H1 (cell line): ENCODE data around the gene KRTAP10-5. TPM values are rescaled to one million over a fixed set of nuclear protein-coding genes. Genes with fewer than 3 reads are reported as not detected.

ENCODE experiments used
- CTCF ChIA-PET: fragments of 300-600 bp; sonication (Branson Sonifier 250); formaldehyde crosslinking; loops from one replicate; lab custom pipeline; 2021; ENCODE audit not compliant: partially characterized antibody; lab: Charles Lee
- POLR2A ChIA-PET: fragments of 300-600 bp; sonication (Branson Sonifier 250); formaldehyde crosslinking; loops from one replicate; lab custom pipeline; 2021; ENCODE audit warnings: inconsistent platforms; ENCODE audit not compliant: partially characterized antibody; lab: Charles Lee
- DNase-seq, 2 experiments: peaks; one replicate each; pipeline versions ENCODE4 v3.0.0 to v3.0.0-alpha.2; 2010 to 2022; ENCODE audit warnings: low spot score in 2 of 2, low read depth in 1 of 2, mixed read lengths in 1 of 2
- FAIRE-seq: peaks from 2 replicates; lab custom pipeline; 2011; peaks lifted over from hg19 to GRCh38; lab: Jason Lieb, UNC
- H2AFZ ChIP-seq: 2 replicates; pipeline ENCODE4 v1.8.1; 2012; ENCODE audit warnings: low read length, inconsistent platforms
- H2AK5ac ChIP-seq: 2 replicates; pipeline ENCODE4 v1.6.1; 2013; ENCODE audit warnings: low read depth, low read length
- H2BK120ac ChIP-seq: replicated peaks from 2 replicates; pipeline ENCODE3; 2013; ENCODE audit warnings: low read depth, low read length, inconsistent platforms
- H2BK12ac ChIP-seq: 2 replicates; pipeline ENCODE4 v1.6.1; 2013; ENCODE audit warnings: low read depth, low read length
- H2BK15ac ChIP-seq: 2 replicates; pipeline ENCODE4 v1.6.1; 2013; ENCODE audit warnings: low read length
- H2BK20ac ChIP-seq: 2 replicates; pipeline ENCODE4 v1.6.1; 2013; ENCODE audit warnings: low read length
- H2BK5ac ChIP-seq: 2 replicates; pipeline ENCODE4 v1.6.1; 2013; ENCODE audit warnings: low read depth, low read length
- H3K14ac ChIP-seq: 2 replicates; pipeline ENCODE4 v1.6.1; 2013; ENCODE audit warnings: inconsistent platforms; ENCODE audit not compliant: insufficient read length
- H3K18ac ChIP-seq: 2 replicates; pipeline ENCODE4 v1.6.1; 2013; ENCODE audit warnings: low read length; ENCODE audit errors: extremely low read depth
- H3K23ac ChIP-seq: 2 replicates; pipeline ENCODE4 v1.6.1; 2013; ENCODE audit warnings: inconsistent platforms; ENCODE audit not compliant: insufficient read length
- H3K23me2 ChIP-seq: 2 replicates; pipeline ENCODE4 v1.6.1; 2013; ENCODE audit warnings: low read depth, low read length
- H3K27ac ChIP-seq: 2 replicates; pipeline ENCODE4 v1.6.1; 2011; ENCODE audit warnings: low read depth, low read length, inconsistent platforms
- H3K27me3 ChIP-seq, 4 experiments: replicated peaks in 1 of 4; 1 replicate in 1 of 4; 2 replicates in 3 of 4; pipeline versions ENCODE4 v1.6.1 to v1.8.1; 2011 to 2013; ENCODE audit warnings: low read length in 3 of 4, mild to moderate bottlenecking in 3 of 4, inconsistent platforms in 2 of 4, mixed read lengths in 2 of 4, moderate library complexity in 1 of 4; ENCODE audit not compliant: control insufficient read depth in 3 of 4, insufficient read depth in 3 of 4; ENCODE audit errors: extremely low read depth in 1 of 4
- H3K36me3 ChIP-seq, 4 experiments: 2 replicates each; pipeline versions ENCODE4 v1.6.1 to v1.8.1; 2011 to 2013; ENCODE audit warnings: mild to moderate bottlenecking in 4 of 4, low read length in 3 of 4, moderate library complexity in 2 of 4, control low read depth in 1 of 4, inconsistent platforms in 1 of 4; ENCODE audit not compliant: insufficient read depth in 4 of 4, control insufficient read depth in 2 of 4
- H3K4ac ChIP-seq: replicated peaks from 2 replicates; pipeline ENCODE3; 2013; ENCODE audit warnings: low read length, low read depth, mixed read lengths, inconsistent platforms; ENCODE audit not compliant: insufficient read length
- H3K4me1 ChIP-seq, 4 experiments: replicated peaks in 1 of 4; 1 replicate in 1 of 4; 2 replicates in 3 of 4; pipeline versions ENCODE4 v1.6.1 to v1.8.1; 2011 to 2013; ENCODE audit warnings: low read length in 3 of 4, inconsistent platforms in 2 of 4, mixed read lengths in 1 of 4; ENCODE audit not compliant: insufficient read depth in 4 of 4, control insufficient read depth in 3 of 4
- H3K4me2 ChIP-seq, 2 experiments: 2 replicates each; pipeline versions ENCODE4 v1.6.1 to v1.8.1; 2011 to 2013; ENCODE audit warnings: low read depth in 2 of 2, low read length in 2 of 2, control low read depth in 1 of 2, inconsistent platforms in 1 of 2, mild to moderate bottlenecking in 1 of 2; ENCODE audit not compliant: insufficient read depth in 1 of 2
- H3K4me3 ChIP-seq, 4 experiments: fragments of 200-600, 300-600 bp in 1 of 4; sonication (generic), shearing (Covaris generic), sonication (Bioruptor Twin) in 1 of 4; 2 replicates each; pipeline versions ENCODE4 v1.5.1 to v1.8.1; 2011 to 2016; ENCODE audit warnings: low read length in 4 of 4, low read depth in 3 of 4, control low read depth in 2 of 4, inconsistent platforms in 2 of 4, mild to moderate bottlenecking in 2 of 4, mixed read lengths in 1 of 4, moderate library complexity in 1 of 4; ENCODE audit not compliant: insufficient read depth in 2 of 4; ENCODE audit errors: extremely low read depth in 1 of 4
- H3K56ac ChIP-seq: replicated peaks from 2 replicates; pipeline ENCODE3; 2013; ENCODE audit warnings: low read depth, mild to moderate bottlenecking, mixed read lengths, low read length, inconsistent platforms; ENCODE audit not compliant: insufficient read length
- H3K79me1 ChIP-seq: 2 replicates; pipeline ENCODE4 v1.6.1; 2013; ENCODE audit warnings: low read depth, low read length, control low read depth
- H3K79me2 ChIP-seq, 2 experiments: 2 replicates each; pipeline versions ENCODE4 v1.6.1 to v1.8.1; 2012 to 2013; ENCODE audit warnings: low read length in 2 of 2, mild to moderate bottlenecking in 2 of 2, inconsistent platforms in 1 of 2; ENCODE audit not compliant: insufficient read depth in 2 of 2, control insufficient read depth in 1 of 2
- H3K9ac ChIP-seq, 4 experiments: replicated peaks in 1 of 4; 1 replicate in 1 of 4; 2 replicates in 3 of 4; pipeline versions ENCODE4 v1.6.1 to v1.8.1; 2011 to 2013; ENCODE audit warnings: low read depth in 3 of 4, low read length in 3 of 4, control low read depth in 2 of 4, mild to moderate bottlenecking in 2 of 4, moderate library complexity in 2 of 4, inconsistent platforms in 1 of 4; ENCODE audit errors: extremely low read depth in 1 of 4
- H3K9me3 ChIP-seq, 2 experiments: 2 replicates each; pipeline versions ENCODE4 v1.6.1 to v1.8.1; 2012 to 2013; ENCODE audit warnings: mild to moderate bottlenecking in 2 of 2, moderate library complexity in 2 of 2, control low read depth in 1 of 2, inconsistent platforms in 1 of 2, low read depth in 1 of 2, low read length in 1 of 2, mixed read lengths in 1 of 2; ENCODE audit not compliant: insufficient read depth in 2 of 2
- H4K20me1 ChIP-seq, 2 experiments: replicated peaks in 1 of 2; 2 replicates each; pipeline versions ENCODE3 to v1.8.1; 2011 to 2013; ENCODE audit warnings: inconsistent platforms in 2 of 2, low read length in 2 of 2, mild to moderate bottlenecking in 1 of 2; ENCODE audit not compliant: insufficient read depth in 2 of 2, control insufficient read depth in 1 of 2
- H4K5ac ChIP-seq: 2 replicates; pipeline ENCODE4 v1.6.1; 2013; ENCODE audit warnings: low read length, low read depth, mixed read lengths, inconsistent platforms; ENCODE audit not compliant: insufficient read length
- H4K8ac ChIP-seq: 2 replicates; pipeline ENCODE4 v1.8.0; 2013; ENCODE audit warnings: mild to moderate bottlenecking, moderate library complexity, low read length, inconsistent platforms; ENCODE audit not compliant: insufficient read depth; ENCODE audit errors: extremely low read depth
- H4K91ac ChIP-seq: replicated peaks from 2 replicates; pipeline ENCODE3; 2013; ENCODE audit warnings: low read length, mixed read lengths, inconsistent platforms; ENCODE audit not compliant: insufficient read length
- CBX5 ChIP-seq: fragments of 300-800, 300-1000 bp; sonication (generic); IDR thresholded peaks from 2 replicates; pipeline ENCODE4 v1.7.1; 2016; ENCODE audit warnings: antibody characterized with exemption, low read length, low read depth
- CBX8 ChIP-seq: fragments of 300-800, 300-1000 bp; sonication (generic); IDR thresholded peaks from 2 replicates; pipeline ENCODE4 v1.7.1; 2016; ENCODE audit warnings: low read depth, low read length, borderline replicate concordance
- E2F6 ChIP-seq: IDR thresholded peaks from 2 replicates; pipeline ENCODE4 v1.6.1; 2012; ENCODE audit warnings: inconsistent platforms
- GTF2F1 ChIP-seq: IDR thresholded peaks from 2 replicates; pipeline ENCODE4 v1.6.1; 2012; ENCODE audit warnings: low read depth, low read length, improper control_type of control experiment, borderline replicate concordance
- HDAC2 ChIP-seq, 2 experiments: fragments of 300-600 bp in 1 of 2; sonication (generic) in 1 of 2; IDR thresholded peaks; 2 replicates each; pipeline ENCODE4 v1.6.1; 2011 to 2012; ENCODE audit warnings: low read depth in 2 of 2, low read length in 2 of 2, mild to moderate bottlenecking in 2 of 2, moderate library complexity in 2 of 2, borderline replicate concordance in 1 of 2, inconsistent platforms in 1 of 2
- POLR2AphosphoS5 ChIP-seq: IDR thresholded peaks from 2 replicates; pipeline ENCODE4 v1.6.1; 2011; ENCODE audit warnings: low read depth, low read length
- POU5F1 ChIP-seq: IDR thresholded peaks from 2 replicates; pipeline ENCODE4 v1.6.1; 2011; ENCODE audit warnings: low read depth, mild to moderate bottlenecking, low read length, moderate library complexity
- SIN3A ChIP-seq, 2 experiments: IDR thresholded peaks in 1 of 2; conservative IDR thresholded peaks in 1 of 2; 2 replicates each; pipeline ENCODE4 v1.6.1; 2011 to 2012; ENCODE audit warnings: low read length in 2 of 2, improper control_type of control experiment in 1 of 2, low read depth in 1 of 2, mild to moderate bottlenecking in 1 of 2
- SRF ChIP-seq: IDR thresholded peaks from 2 replicates; pipeline ENCODE4 v1.6.1; 2011; ENCODE audit warnings: mild to moderate bottlenecking, low read depth, low read length, moderate library complexity
- WGBS, 2 experiments: shearing (Covaris generic) in 1 of 2; methylation state at CpG; one replicate each; pipeline versions ENCODE4 v1.1.6 to v1.1.7; 2013 to 2015; ENCODE audit warnings: low lambda C conversion rate in 2 of 2, mixed read lengths in 2 of 2, inconsistent platforms in 1 of 2, low coverage in 1 of 2, missing lambda C conversion rate in 1 of 2; ENCODE audit not compliant: insufficient replicate concordance in 2 of 2, insufficient coverage in 1 of 2, insufficient read length in 1 of 2; ENCODE audit errors: extremely low coverage in 1 of 2, missing lambda C conversion rate in 1 of 2; 5-methylcytosine and 5-hydroxymethylcytosine counted together
- polyA plus RNA-seq, 7 experiments: library from polyadenylated mRNA; depleted of rRNA in 3 of 7; stranded (reverse) in 5 of 7; unstranded in 2 of 7; fragments of >200 nt in 5 of 7; fragments of 200-250 nt in 2 of 7; gene quantifications; 1 replicate in 5 of 7; 2 replicates in 1 of 7; 4 replicates in 1 of 7; pipeline versions ENCODE4 v1.2.1 to v1.2.3, GENCODE V29; 2011 to 2013; ENCODE audit warnings: missing spikeins in 2 of 7, mixed read lengths in 2 of 7
- total RNA-seq: library from RNA; stranded (reverse); fragmentation: NEBNext Ultra II Directional; extraction: Animal tissue kit (Norgen Biotek cat#: 25700); gene quantifications from 2 replicates; pipeline ENCODE4 v1.2.1, GENCODE V29; 2021
- TF ChIP-seq, protein P1 (sequence below): IDR thresholded peaks from 2 replicates; pipeline ENCODE4 v1.6.1; 2011; ENCODE audit warnings: low read depth, mild to moderate bottlenecking, low read length; ENCODE audit not compliant: insufficient read depth
- TF ChIP-seq, protein P2 (sequence below): IDR thresholded peaks from 2 replicates; pipeline ENCODE4 v1.6.1; 2012; ENCODE audit warnings: inconsistent platforms

KRTAP10-5 gene
- total and polyA plus RNA-seq, 2 of the 8 experiments (the other 6 are each of a cell fraction or from before 2014, with no cell fraction given): 0.09 TPM; not detected in 1

DNA sequence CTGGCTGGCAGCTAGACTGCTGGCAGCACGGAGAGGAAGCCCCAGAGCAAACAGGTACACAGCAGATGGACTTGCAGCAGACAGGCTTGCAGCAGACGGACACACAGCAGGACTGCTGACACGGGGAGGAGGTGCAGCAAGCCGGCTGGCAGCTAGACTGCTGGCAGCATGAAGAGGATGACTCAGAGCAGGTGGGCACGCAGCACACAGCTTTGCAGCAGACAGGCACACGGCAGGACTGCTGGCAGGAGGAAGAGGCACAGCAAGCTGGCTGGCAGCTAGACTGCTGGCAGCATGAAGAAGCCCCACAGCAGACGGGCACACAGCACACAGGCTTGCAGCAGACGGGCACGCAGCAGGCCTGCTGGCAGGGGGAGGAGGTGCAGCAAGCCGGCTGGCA lies 29.6 kb downstream of the KRTAP10-5 start:
- Histone ChIP-seq H3K4ac (peak overlapping the region; percentile 95), H3K79me2 (no peaks in the 10 kb centered on the region), H3K23ac (no peak overlapping the region), H4K20me1 (no peaks in the 10 kb centered on the region), H2BK5ac (peak overlapping the region; percentile 61), H2BK20ac (peak overlapping the region; percentile 99; the same call in 1 of the 2 replicates), H2BK120ac (no peak overlapping the region), H3K4me2 (no peak overlapping the region; a peak in 1 of 4 replicates), H4K5ac (no peak overlapping the region), H3K23me2 (no peaks in the 10 kb centered on the region), H2AFZ (no peak overlapping the region), H3K36me3 (no peaks in the 10 kb centered on the region), H3K4me1 (peaks cover 9 to 35% (median 17%) of the 10 kb centered on the region in 4 experiments), H3K4me3 (no peak overlapping the region), H2BK15ac (peak overlapping the region; percentile 98; the same call in 1 of the 2 replicates), H3K18ac (peak overlapping the region; percentile 83), H3K14ac (no peak overlapping the region), H4K91ac (peak overlapping the region; percentile 34), H3K27ac (no peak overlapping the region), H3K79me1 (no peaks in the 10 kb centered on the region), H3K9ac (no peak overlapping the region), H2BK12ac (peak overlapping the region; percentile 98; the same call in 1 of the 2 replicates), H2AK5ac (peak overlapping the region; percentile 82; the same call in 1 of the 2 replicates), H3K27me3 (no peaks in the 10 kb centered on the region), H4K8ac (no peak overlapping the region), H3K9me3 (no peaks in the 10 kb centered on the region; a peak in 1 of 4 replicates), H3K56ac (no peak overlapping the region)
- 79% methylated on average over 7 of the region's 10 CpGs; no CpG with 5 or more reads in 1 of the 2 experiments for WGBS, 2 experiments
- DNase-seq: no peak
- FAIRE-seq: no peak
- POLR2A ChIA-PET: interaction anchor here (1.2 to 1.3 kb wide), 3 partner anchors 11 to 52 kb away, joined by 3 read pairs; partner anchors contain the start of gene KRTAP10-1
- CTCF ChIA-PET: interaction anchor here (0.7 to 2.3 kb wide), 6 partner anchors 10 to 243 kb away, joined by 3 to 8 read pairs (median 4); no protein-coding TSS in a partner anchor
- no peak for TF ChIP-seq POLR2AphosphoS5
- no peak for TF ChIP-seq HDAC2 (IDR thresholded peaks at IDR 0.05; ENCODE audit: borderline replicate concordance in 1 of 2, low read depth in 2 of 2, low read length in 2 of 2)
- TF ChIP-seq GTF2F1: no peak
- TF ChIP-seq, protein P1, sequence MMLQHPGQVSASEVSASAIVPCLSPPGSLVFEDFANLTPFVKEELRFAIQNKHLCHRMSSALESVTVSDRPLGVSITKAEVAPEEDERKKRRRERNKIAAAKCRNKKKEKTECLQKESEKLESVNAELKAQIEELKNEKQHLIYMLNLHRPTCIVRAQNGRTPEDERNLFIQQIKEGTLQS: no peak
- TF ChIP-seq, protein P2, sequence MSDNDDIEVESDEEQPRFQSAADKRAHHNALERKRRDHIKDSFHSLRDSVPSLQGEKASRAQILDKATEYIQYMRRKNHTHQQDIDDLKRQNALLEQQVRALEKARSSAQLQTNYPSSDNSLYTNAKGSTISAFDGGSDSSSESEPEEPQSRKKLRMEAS: no peak
- no peak for TF ChIP-seq SRF
- TF ChIP-seq CBX5: no peak
- no peak for TF ChIP-seq POU5F1
- TF ChIP-seq CBX8: no peak
- TF ChIP-seq SIN3A (conservative IDR thresholded peaks at IDR 0.05 in 1 of 2, IDR thresholded peaks at IDR 0.05 in 1 of 2; ENCODE audit: low read depth in 1 of 2, low read length in 2 of 2): no peak
- TF ChIP-seq E2F6: no peak
